Activated effector memory CD4-positive, alpha-beta T cell treated with Interleukin-2 at 50 U/mL for 16 hours (primary cell): Measurements from ENCODE around the gene MRRF.
A peak's percentile ranks its signal among the peaks of the same experiment; 100 is the strongest.

Experiments used
- DNase-seq: peaks from one replicate; pipeline ENCODE4 v3.0.0-alpha.2; 2020

MRRF gene

DNA sequence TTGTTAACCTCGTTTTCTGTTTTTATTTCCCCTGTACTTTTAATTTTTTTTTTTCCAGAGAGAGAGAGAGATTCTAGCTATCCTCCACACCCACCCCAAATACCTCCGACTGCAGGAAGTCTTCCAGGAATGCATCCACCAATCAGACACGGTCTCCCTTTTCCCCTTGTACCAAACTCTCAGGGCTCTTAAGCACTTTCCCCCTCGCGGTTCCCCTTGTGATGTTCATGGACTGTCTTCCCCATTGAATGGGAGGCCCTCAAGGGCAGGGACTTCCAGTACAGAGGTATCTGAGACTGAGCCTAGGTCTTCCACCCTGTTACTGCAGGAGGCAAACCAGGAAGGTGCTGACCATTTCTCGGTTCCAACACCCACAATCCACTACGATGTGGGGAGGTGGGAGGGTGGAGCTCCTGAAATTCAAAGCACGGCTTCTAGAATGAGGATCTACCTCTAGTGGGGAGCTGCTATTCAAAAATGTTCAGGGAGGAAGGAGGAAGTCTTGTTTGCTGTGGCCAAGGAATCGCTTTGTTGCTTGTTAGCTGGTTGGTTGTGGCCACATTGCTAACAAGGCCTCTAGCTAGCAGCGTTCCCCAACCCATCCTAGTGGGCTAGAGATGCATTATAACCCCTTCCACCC, 68.6 kb downstream of the MRRF start:
- no peak for DNase-seq

DNA sequence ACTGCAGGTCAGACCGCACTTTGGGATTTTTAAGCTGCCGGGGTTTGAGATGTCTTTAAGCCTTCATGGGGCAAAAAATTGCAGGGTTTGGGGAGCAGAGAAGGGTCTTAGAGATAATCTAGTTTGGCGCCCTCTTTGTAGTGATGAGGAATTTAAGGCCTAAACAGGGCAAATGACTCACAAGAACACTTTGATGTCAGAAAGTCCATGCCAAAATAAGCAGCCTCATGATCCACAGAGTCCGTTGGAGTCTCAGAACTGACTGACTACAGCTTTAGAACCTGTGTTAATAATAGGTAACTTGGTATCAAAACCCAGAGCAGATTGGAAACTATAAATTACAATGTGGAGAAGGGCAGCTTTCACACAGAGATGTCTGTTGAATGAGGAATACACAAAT, 70.2 kb downstream of the MRRF start:
- DNase-seq = no peak

GRCh38 chr9:122336189-122336588, 71.5 kb downstream of the MRRF start:
- no peak for DNase-seq

DNA sequence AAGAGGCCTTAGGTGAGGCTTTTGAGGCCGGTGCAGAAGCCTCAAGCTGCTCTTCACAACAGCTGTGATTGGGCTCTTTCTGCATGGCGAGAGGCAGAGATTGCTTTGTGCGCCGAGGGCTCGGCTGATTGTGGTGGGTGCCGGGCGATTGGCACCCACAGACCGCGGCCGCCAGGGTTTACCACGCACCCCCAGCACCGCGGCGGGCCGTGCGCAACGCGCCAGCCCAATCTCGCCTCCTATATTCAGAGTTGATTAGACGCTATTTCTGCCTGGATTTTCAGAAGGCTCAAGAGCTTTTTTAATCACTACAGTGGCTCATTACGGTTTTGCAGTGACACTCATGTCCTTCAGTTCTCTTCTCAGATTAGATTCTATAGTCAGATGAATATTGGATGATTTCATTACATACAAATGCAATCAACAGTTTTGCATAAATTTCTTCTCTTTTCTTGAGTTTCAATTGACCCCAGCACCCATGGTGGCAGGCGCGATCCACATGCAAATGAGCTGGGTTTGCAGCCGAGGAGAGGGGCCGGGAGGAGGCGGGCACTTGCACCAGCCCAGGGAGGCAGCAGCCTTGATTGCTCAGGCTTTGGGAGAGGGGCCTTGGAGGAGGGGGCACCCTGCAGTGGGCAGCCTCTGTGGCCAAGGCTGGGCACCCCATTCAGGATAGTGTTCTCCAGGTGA, 72.3 kb downstream of the MRRF start:
- DNase-seq = no peak

GRCh38 chr9:122337556-122337929, 72.9 kb downstream of the MRRF start:
- no peak for DNase-seq

DNA sequence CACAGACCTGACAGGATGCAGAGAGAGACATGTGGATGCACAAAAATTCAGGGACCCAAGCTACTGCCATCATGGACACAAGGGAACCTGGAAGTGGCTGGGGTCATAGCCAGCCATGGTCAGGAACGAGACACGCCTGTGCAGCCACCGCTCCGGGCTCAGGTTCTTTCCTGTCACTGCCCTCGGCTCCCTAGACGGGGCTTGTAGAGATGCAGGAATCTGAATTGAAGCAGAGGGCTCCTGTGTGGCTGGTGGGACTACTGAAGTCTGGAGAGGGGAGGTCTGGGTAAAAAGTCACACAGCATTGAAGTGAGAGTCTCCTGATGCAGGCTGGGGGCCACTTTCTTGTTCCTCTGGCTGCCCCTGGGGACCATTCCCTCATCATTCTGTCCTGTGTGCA, 73.9 kb downstream of the MRRF start:
- DNase-seq = no peak

DNA sequence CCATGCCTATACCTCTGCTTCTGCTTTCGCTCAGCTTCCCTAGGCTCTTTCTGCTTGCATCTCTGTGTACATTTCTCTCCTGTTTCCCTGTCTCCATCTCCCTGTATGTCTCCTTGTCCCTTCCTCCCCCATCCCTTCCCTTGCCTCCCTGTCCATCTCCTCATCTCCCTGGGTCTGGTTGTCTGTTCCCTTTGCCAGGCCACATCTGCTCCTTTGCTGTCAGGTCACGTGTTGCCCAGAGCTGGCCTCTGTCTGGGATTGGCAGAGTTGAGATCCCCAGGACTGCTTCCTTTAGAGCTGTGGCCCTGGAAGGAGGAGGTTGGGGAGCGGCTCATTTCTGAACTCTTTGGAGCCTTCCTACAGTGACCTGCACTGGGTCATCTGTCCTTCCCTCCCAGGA, 74.3 kb downstream of the MRRF start:
- no peak for DNase-seq

- DNase-seq = no peak
Observed at GRCh38 chr9:122339579-122339978, 74.9 kb downstream of the MRRF start.

- no peak for DNase-seq
Observed at GRCh38 chr9:122340161-122340560, 75.5 kb downstream of the MRRF start.

DNA sequence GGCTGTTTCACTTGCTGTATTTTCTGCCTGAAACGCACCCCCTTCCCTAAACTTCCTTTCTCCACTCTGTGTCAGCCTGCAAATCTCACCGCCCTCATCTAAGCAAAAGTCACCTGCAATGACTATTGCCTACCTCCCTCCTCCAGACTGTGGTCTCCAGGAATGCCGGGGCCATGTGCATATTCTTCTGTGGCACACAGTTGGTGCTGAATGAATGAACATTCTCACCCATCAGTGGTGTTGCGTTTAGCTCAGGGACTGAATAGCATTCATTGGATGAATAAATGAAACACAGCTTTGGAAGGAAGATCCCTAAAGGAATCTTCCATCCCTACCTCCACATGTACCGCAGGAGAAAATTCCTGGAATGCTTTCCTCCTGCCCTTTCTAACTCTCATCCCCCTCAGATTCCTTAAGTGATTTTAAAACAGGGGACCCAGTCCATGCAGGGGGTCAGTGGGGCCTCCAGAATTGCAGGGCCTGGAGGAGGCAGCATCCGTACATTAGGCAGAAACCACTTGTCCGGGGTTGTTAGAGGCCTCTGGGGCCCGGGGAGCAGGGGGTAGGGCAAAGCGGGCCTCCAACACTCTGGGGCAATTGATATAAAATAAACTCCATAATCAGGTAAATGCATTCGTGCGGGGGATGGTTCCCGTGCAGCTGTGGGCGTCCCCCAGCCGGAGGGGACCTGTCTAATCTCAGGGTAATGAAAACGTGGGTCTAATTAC, 77.8 kb downstream of the MRRF start:
- DNase-seq = no peak

GRCh38 chr9:122346478-122347347, 82.0 kb downstream of the MRRF start:
- DNase-seq = no peak

DNA sequence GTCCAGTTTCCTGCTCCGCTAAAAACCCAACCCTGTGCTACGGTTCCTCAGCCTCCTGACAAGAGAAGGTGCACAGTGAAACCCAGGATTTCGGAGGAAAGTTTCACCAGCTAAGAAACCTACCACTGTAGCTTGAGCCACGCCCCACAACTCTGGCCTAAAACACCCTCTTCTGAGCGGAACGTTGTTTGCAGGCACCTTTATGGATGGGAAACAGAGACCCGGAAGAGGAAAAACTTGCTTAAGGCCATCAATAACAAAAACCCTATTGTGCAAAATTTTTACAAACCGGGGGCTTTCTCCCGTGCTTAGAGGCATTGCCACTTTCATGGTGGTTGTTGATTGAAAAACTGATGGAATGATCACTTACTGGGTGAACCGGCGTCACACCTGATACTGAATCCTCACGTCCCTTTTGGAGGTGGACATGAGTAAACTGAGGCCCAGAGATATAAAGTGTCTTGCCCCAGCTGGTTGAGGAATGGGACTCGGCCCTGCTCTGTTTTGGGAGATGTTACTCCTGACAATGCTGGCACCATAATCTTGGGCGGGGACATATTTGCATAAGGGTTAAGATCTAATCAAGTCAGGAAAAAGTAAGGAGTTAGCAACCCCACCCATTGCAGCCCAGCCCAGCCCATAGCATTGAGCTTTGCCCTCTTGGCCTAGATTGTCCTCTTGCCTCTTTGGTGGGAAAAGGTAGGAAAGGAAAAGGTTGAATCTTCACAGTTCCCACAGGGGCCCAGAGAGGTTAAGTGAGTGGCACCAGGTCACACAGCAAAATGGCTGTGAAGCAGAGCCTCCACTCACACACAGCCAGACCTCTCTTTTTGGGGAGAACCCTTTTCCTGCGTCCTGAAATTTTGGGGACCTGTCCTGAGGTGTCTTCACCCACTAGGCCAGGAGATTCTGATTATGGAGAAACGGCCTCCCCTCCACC, 82.9 kb downstream of the MRRF start:
- DNase-seq = no peak

DNA sequence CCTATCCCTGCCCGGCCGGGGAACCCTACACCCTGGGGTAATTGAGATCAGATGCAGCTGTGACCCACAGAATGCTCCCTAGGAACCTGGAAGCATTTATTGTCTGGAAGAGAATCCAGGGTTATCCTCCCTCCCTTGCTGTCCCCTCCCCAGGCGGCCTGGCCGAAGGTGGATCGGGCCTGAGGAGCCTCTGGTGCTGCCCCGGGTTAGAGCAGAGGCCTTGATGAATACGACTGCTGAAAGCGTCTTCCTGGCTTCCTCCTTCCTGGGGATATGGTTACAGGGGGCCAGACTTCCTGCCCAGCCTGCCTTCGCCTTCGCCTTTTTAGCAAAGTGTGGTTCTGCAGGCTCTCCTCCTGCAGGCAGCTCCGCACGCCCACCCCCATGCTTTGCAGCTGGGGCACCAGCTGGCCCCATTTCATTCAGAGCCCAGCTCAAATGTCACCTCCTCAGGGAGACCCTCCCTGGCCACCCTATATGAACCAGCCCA, 83.7 kb downstream of the MRRF start:
- DNase-seq = no peak

DNA sequence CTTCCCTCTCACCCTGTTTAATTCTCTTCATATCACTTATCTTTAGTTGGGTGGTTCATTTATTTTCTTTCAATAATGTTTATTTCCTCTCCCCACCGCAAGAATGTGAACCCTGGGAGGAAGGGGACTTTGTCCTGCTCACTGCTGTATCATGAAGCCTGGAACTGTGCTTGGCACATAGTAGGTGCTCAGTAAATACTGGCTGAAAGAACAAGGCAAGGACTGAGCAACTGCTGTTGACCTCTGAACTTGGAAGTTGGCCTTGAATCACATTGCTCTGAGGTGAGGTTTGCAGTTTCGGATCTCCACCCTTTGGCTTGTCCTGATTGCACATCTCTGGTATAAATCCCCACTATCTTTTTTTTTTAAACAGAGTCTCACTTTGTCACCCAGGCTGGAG, 84.1 kb downstream of the MRRF start:
- no peak for DNase-seq

GRCh38 chr9:122349201-122349600, 84.5 kb downstream of the MRRF start:
- no peak for DNase-seq

DNA sequence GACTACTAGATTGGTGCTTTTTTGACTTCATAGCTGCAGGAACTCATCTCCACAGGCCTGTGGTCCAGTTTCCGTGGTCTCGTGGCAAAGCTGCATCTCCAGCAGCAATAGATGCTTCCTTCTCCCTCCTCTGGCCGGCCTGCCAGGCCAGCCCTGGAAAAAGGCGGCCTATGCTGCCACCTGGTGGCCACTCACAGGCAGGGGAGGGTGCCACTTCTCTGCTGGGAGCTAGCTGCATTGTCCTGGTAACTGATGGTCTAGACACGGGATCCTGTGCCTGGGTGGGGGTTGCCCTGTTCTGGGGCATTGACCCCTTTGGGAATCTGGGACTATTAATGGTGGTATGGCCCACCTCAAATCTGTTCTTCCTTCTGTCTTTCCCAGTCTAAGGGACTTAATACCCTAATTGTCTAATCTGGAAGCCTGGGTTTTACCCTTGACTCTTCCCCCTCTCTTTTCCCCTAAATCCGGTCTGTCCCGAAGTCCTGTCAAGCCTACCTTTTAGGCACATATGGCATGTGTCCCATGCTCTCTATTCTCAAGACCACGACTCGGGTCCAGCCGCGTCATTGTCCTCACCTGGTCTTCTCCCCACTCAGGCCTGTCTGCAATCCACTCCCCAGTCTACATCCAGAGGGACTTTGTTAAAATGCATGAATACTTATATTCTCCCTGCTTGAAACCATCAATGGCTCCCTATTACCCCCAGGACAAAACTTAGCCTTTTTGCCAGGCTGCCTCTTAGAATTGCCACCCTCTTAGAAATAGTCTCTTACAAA, 86.1 kb downstream of the MRRF start:
- DNase-seq = peak; percentile 63

DNA sequence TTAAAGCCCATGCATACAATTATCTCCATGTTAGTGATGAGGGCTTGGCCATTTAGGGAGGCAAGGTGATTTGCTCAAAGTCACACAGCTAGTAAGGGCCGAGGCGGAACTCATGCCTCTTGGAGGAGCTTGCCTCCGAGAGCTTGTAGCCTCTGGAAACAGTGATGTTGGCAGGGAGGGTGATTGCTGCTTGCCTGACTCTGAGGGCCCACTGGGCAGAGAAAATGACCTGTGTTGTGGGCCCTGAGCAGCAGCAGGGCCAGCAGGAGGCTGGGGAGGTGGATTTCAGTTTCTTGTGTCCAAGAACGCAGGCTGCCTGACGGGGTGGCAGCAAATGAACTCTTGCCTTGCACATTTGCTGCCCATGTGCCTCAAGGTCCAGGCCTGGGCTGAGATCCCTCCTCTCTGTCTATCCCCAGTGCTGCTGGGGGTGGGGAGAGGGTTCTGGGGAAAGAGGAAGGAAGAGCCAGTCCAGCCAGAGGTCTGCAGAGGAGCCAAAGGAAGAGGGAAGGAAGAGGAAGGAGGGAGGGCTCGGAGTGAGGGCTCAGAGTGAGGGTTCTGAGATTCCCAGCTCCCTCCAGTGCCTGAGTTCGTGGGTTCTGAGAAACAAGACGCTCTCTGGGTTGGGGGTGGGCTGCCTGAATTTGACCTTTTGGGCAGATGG, 90.0 kb downstream of the MRRF start:
- no peak for DNase-seq

GRCh38 chr9:122355336-122355875, 90.7 kb downstream of the MRRF start:
- no peak for DNase-seq

- DNase-seq = no peak
Observed at GRCh38 chr9:122356627-122357026, 91.9 kb downstream of the MRRF start.

- no peak for DNase-seq
Observed at GRCh38 chr9:122360891-122361290, 96.2 kb downstream of the MRRF start.
